Measurements from ENCODE around the gene HEXD. TPM values are rescaled to one million over a fixed set of nuclear protein-coding genes. Genes with fewer than 3 reads are reported as not detected.

The HEXD gene
- total RNA-seq, 4 donors from 2014 or later, result 13.9 to 31.9 (median 19.1) TPM

GRCh38 chr17:82489117-82489516 lies 71.0 kb downstream of the HEXD start:
- Histone ChIP-seq H3K36me3 (peaks cover 0 to 53% of the 10 kb centered on the region in 2 donors), H3K27me3 (no peaks in the 10 kb centered on the region), H3K4me1 (peaks cover 0 to 39% (median 5%) of the 10 kb centered on the region in 3 donors), H3K4me3 (no peak overlapping the region), H3K9me3 (no peaks in the 10 kb centered on the region), H3K27ac (peak overlapping the region; percentile 4 to 79 (median 74))
- no peak for TF ChIP-seq POLR2A (IDR thresholded peaks at IDR 0.05)
- no peak for TF ChIP-seq POLR2AphosphoS5 (IDR thresholded peaks at IDR 0.05)
- no peak for TF ChIP-seq CTCF (IDR thresholded peaks at IDR 0.05)
- no peak for TF ChIP-seq EP300 (IDR thresholded peaks at IDR 0.05)
- WGBS, 2 donors (ENCODE audit: low coverage in 1 of 2), result 0 to 13% methylated on average over 1 to 2 of the region's 8 CpGs
- peak; percentile 89 for ATAC-seq

DNA sequence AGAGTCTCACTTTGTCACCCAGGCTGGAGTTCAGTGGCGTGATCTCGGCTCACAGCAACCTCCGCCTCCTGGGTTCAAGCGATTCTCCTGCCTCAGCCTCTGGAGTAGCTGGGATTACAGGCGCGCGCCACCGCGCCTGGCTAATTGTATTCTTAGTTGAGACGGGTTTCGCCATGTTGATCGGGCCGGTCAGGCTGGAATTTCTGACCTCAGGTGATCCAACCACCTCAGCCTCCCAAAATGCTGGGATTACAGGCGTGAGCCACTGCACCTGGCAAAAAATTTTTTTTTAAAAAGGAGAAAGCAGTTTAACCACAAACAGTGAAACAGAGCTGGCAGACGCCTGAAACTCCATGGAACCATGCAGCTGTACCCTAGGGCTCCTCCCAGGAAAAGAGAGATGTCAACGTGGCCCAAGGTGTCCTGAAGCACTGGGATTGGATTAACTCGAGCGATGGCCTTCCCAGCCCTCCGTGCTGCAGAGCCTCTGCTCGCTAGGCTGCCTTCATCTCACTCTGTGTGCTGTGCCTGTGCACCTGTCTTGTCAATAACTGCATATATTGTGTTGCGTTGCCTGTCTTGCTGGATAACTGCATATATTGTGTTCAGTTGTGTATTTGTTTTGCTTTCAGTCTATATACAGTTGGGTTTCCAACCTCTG lies 71.8 kb downstream of the HEXD start:
- no peak for ATAC-seq
- 74 to 75% methylated on average over 5 to 6 of the region's 21 CpGs for WGBS, 2 donors (ENCODE audit: low coverage in 1 of 2)
- Histone ChIP-seq H3K4me1 (peaks cover 0 to 46% (median 9%) of the 10 kb centered on the region in 3 donors), H3K27ac (peak overlapping the region in 2 of 4 donors; percentile 73 to 76), H3K9me3 (no peaks in the 10 kb centered on the region), H3K4me3 (no peak overlapping the region), H3K36me3 (peaks cover 0 to 44% of the 10 kb centered on the region in 2 donors), H3K27me3 (no peaks in the 10 kb centered on the region)
- no peak for TF ChIP-seq CTCF (IDR thresholded peaks at IDR 0.05)
- no peak for TF ChIP-seq POLR2AphosphoS5 (IDR thresholded peaks at IDR 0.05)
- no peak for TF ChIP-seq EP300 (IDR thresholded peaks at IDR 0.05)
- no peak for TF ChIP-seq POLR2A (IDR thresholded peaks at IDR 0.05)

GRCh38 chr17:82490512-82491195 lies 72.5 kb downstream of the HEXD start:
- H3K36me3 ChIP-seq, result peaks cover 0 to 38% of the 10 kb centered on the region in 2 donors
- WGBS, 2 donors (ENCODE audit: low coverage in 1 of 2), result 57 to 80% methylated on average over 2 of the region's 25 CpGs
- H3K9me3 ChIP-seq, result no peaks in the 10 kb centered on the region
- no peak overlapping the region for H3K4me3 ChIP-seq
- peaks cover 0 to 47% (median 9%) of the 10 kb centered on the region in 3 donors for H3K4me1 ChIP-seq
- H3K27ac ChIP-seq, result peak overlapping the region in 1 of 4 donors; percentile 76
- TF ChIP-seq POLR2A (IDR thresholded peaks at IDR 0.05) (no peak), CTCF (IDR thresholded peaks at IDR 0.05) (no peak), POLR2AphosphoS5 (IDR thresholded peaks at IDR 0.05) (no peak), EP300 (IDR thresholded peaks at IDR 0.05) (no peak)
- H3K27me3 ChIP-seq, result no peaks in the 10 kb centered on the region
- no peak for ATAC-seq

- Histone ChIP-seq H3K9me3 (no peaks in the 10 kb centered on the region), H3K36me3 (peaks cover 0 to 32% of the 10 kb centered on the region in 2 donors), H3K4me3 (no peak overlapping the region), H3K27me3 (no peaks in the 10 kb centered on the region), H3K27ac (no peak overlapping the region), H3K4me1 (peaks cover 0 to 52% (median 9%) of the 10 kb centered on the region in 3 donors)
- no peak for TF ChIP-seq CTCF (IDR thresholded peaks at IDR 0.05)
- WGBS, 2 donors (ENCODE audit: low coverage in 1 of 2), result 85 to 100% methylated on average over 1 to 2 of the region's 10 CpGs
- ATAC-seq, result no peak
These were observed 73.0 kb downstream of the HEXD start for GRCh38 chr17:82491196-82491530.

DNA sequence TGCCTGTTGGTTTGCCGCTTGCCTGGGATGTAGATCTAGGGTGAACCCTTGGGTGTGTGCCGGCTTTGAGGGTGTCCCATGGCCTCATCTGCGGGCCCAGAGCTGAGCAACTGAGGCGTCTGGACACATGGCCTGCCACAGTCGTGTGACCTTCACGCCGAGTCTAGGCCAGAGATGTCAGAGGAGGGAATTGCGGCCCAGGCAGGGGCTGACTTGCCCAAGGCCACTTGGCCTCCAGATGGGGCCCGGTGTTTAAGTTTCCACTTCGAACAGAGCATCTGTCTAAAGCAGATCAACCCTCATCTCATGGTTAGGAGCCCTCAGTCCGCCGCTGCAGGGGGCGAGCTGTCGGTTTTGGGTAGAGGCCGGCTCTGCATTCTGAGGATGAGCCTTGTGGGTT lies 73.4 kb downstream of the HEXD start:
- WGBS, 2 donors (ENCODE audit: low coverage in 1 of 2), result 60% methylated on average over 1 of the region's 15 CpGs; no CpG with 5 or more reads in 1 of the 2 donors
- peaks cover 0 to 29% of the 10 kb centered on the region in 2 donors for H3K36me3 ChIP-seq
- peaks cover 0 to 55% (median 12%) of the 10 kb centered on the region in 3 donors for H3K4me1 ChIP-seq
- no peak overlapping the region for H3K4me3 ChIP-seq
- no peaks in the 10 kb centered on the region for H3K27me3 ChIP-seq
- H3K27ac ChIP-seq, result no peak overlapping the region
- TF ChIP-seq POLR2A (IDR thresholded peaks at IDR 0.05) (no peak), EP300 (IDR thresholded peaks at IDR 0.05) (no peak), CTCF (IDR thresholded peaks at IDR 0.05) (no peak), POLR2AphosphoS5 (IDR thresholded peaks at IDR 0.05) (no peak)
- H3K9me3 ChIP-seq, result no peaks in the 10 kb centered on the region
- no peak for ATAC-seq
